Endothelial cell of umbilical vein (primary cell): ENCODE measurements around the gene ADGRL3.

Source experiments
- CTCF ChIP-seq, 2 donors: IDR thresholded peaks; 1 replicate in 1 of 2; 2 replicates in 1 of 2; pipeline ENCODE4 v1.5.1; 2011; ENCODE audit warnings: low read length in 2 of 2, mild to moderate bottlenecking in 2 of 2, moderate library complexity in 2 of 2, control low read depth in 1 of 2, inconsistent platforms in 1 of 2, low read depth in 1 of 2; ENCODE audit not compliant: insufficient read depth in 1 of 2; ENCODE audit errors: extremely low read depth in 1 of 2
- EZH2 ChIP-seq: IDR thresholded peaks from 2 replicates; pipeline ENCODE4 v1.6.1; 2012; ENCODE audit warnings: borderline replicate concordance, low read depth, mild to moderate bottlenecking, moderate library complexity, low read length, inconsistent platforms; ENCODE audit not compliant: severe bottlenecking
- FOS ChIP-seq: IDR thresholded peaks from 2 replicates; pipeline ENCODE4 v1.6.1; 2011; ENCODE audit warnings: mild to moderate bottlenecking, low read length, moderate library complexity, borderline replicate concordance; ENCODE audit not compliant: insufficient read depth
- GATA2 ChIP-seq: IDR thresholded peaks from 2 replicates; pipeline ENCODE4 v1.7.0; 2011; ENCODE audit warnings: low read depth, mild to moderate bottlenecking, moderate library complexity, mixed read lengths, low read length; ENCODE audit not compliant: insufficient read length, insufficient read depth
- JUN ChIP-seq: IDR thresholded peaks from 2 replicates; pipeline ENCODE4 v1.6.1; 2011; ENCODE audit warnings: borderline replicate concordance, low read depth; ENCODE audit not compliant: insufficient read length, insufficient read depth
- MYC ChIP-seq: IDR thresholded peaks from one replicate; pipeline ENCODE4 v1.6.1; 2011; ENCODE audit warnings: mild to moderate bottlenecking, low read depth, low read length
- POLR2A ChIP-seq: IDR thresholded peaks from 2 replicates; pipeline ENCODE4 v1.6.1; 2012; ENCODE audit warnings: low read depth, mild to moderate bottlenecking, control low read depth, low read length
- POLR2AphosphoS5 ChIP-seq: IDR thresholded peaks from 2 replicates; pipeline ENCODE4 v1.6.1; 2012; ENCODE audit warnings: low read depth, mild to moderate bottlenecking, control low read depth, low read length, moderate library complexity; ENCODE audit not compliant: insufficient read depth

- TF ChIP-seq CTCF (IDR thresholded peaks at IDR 0.05; ENCODE audit: extremely low read depth in 1 of 2, insufficient read depth in 1 of 2, low read depth in 1 of 2, low read length in 2 of 2), result no peak
- TF ChIP-seq EZH2, result no peak
- no peak for TF ChIP-seq POLR2A
- TF ChIP-seq GATA2, result no peak
- no peak for TF ChIP-seq POLR2AphosphoS5
- no peak for TF ChIP-seq FOS
- no peak for TF ChIP-seq MYC
- TF ChIP-seq JUN, result no peak
Measured at GRCh38 chr4:61985426-61985825, 785.3 kb downstream of the ADGRL3 start.
